CD14-positive monocyte (primary cell): Measurements from ENCODE around the gene CDH8. TPM values are rescaled to one million over a fixed set of nuclear protein-coding genes. Genes with fewer than 3 reads are reported as not detected.

Experiments
- DNase-seq, 3 donors: peaks; one replicate each; pipeline ENCODE4 v3.0.0-alpha.2; 2011 to 2022
- H2AFZ ChIP-seq: 2 replicates; pipeline ENCODE4 v1.6.0; 2012; ENCODE audit warnings: mild to moderate bottlenecking, low read depth, low read length, inconsistent platforms; ENCODE audit not compliant: insufficient read depth, poor library complexity, severe bottlenecking
- H3K27ac ChIP-seq, 2 donors: 1 replicate in 1 of 2; 2 replicates in 1 of 2; pipeline ENCODE4 v1.5.1; 2012 to 2013; ENCODE audit warnings: low read length in 2 of 2, control low read depth in 1 of 2, inconsistent platforms in 1 of 2, low read depth in 1 of 2, mild to moderate bottlenecking in 1 of 2
- H3K27me3 ChIP-seq, 2 donors: one replicate each; pipeline versions ENCODE4 v1.6.0 to v1.6.1; 2011 to 2013; ENCODE audit warnings: low read length in 2 of 2; ENCODE audit not compliant: control insufficient read depth in 2 of 2, insufficient read depth in 2 of 2
- H3K36me3 ChIP-seq, 2 donors: replicated peaks in 1 of 2; 1 replicate in 1 of 2; 2 replicates in 1 of 2; pipeline versions ENCODE4 v1.5.1 to v1.6.1; 2012 to 2013; ENCODE audit warnings: low read length in 2 of 2, control low read depth in 1 of 2, inconsistent platforms in 1 of 2, mild to moderate bottlenecking in 1 of 2; ENCODE audit not compliant: insufficient read depth in 2 of 2, control insufficient read depth in 1 of 2
- H3K4me1 ChIP-seq, 2 donors: 1 replicate in 1 of 2; 2 replicates in 1 of 2; pipeline versions ENCODE4 v1.5.1 to v1.6.1; 2012 to 2013; ENCODE audit warnings: low read length in 2 of 2, control low read depth in 1 of 2, inconsistent platforms in 1 of 2, mild to moderate bottlenecking in 1 of 2, moderate library complexity in 1 of 2; ENCODE audit not compliant: insufficient read depth in 2 of 2, control insufficient read depth in 1 of 2
- H3K4me2 ChIP-seq: replicated peaks from 2 replicates; pipeline ENCODE3; 2012; ENCODE audit warnings: low read length, moderate library complexity, mild to moderate bottlenecking; ENCODE audit not compliant: poor library complexity, severe bottlenecking; ENCODE audit errors: extremely low read depth
- H3K4me3 ChIP-seq, 3 experiments: fragments of 200-600 bp in 1 of 3; sonication (generic) in 1 of 3; replicated peaks in 1 of 3; 1 replicate in 2 of 3; 2 replicates in 1 of 3; pipeline ENCODE4 v1.5.1; 2011 to 2013; ENCODE audit warnings: low read length in 3 of 3, mild to moderate bottlenecking in 3 of 3, control low read depth in 2 of 3, low read depth in 2 of 3, inconsistent platforms in 1 of 3, moderate library complexity in 1 of 3
- H3K79me2 ChIP-seq: 2 replicates; pipeline ENCODE4 v1.6.0; 2012; ENCODE audit warnings: mild to moderate bottlenecking, control low read depth, inconsistent platforms, low read length, moderate library complexity; ENCODE audit not compliant: insufficient read depth
- H3K9ac ChIP-seq: 2 replicates; pipeline ENCODE4 v1.6.0; 2017; ENCODE audit warnings: low read length, mild to moderate bottlenecking; ENCODE audit not compliant: insufficient read depth, poor library complexity, severe bottlenecking
- H3K9me3 ChIP-seq, 2 donors: replicated peaks in 1 of 2; 1 replicate in 1 of 2; 2 replicates in 1 of 2; pipeline versions ENCODE4 v1.5.1 to v1.6.1; 2012 to 2013; ENCODE audit warnings: low read length in 2 of 2, control low read depth in 1 of 2; ENCODE audit not compliant: control insufficient read depth in 1 of 2, insufficient read depth in 1 of 2
- H4K20me1 ChIP-seq: 2 replicates; pipeline ENCODE4 v1.6.0; 2012; ENCODE audit warnings: mild to moderate bottlenecking, low read length, control low read depth, moderate library complexity; ENCODE audit not compliant: insufficient read depth
- H3K27ac Mint-ChIP-seq, 7 donors: one replicate each; pipeline ENCODE4 v1.8.0; 2020; ENCODE audit warnings: mild to moderate bottlenecking in 7 of 7, mixed read lengths in 7 of 7, moderate library complexity in 6 of 7, inconsistent platforms in 2 of 7
- H3K27me3 Mint-ChIP-seq, 3 donors: one replicate each; pipeline ENCODE4 v1.8.0; 2021 to 2022; ENCODE audit warnings: low read depth in 3 of 3, mild to moderate bottlenecking in 3 of 3, mixed read lengths in 3 of 3, moderate library complexity in 3 of 3, inconsistent platforms in 1 of 3
- H3K36me3 Mint-ChIP-seq, 2 donors: one replicate each; pipeline ENCODE4 v1.8.0; 2020; ENCODE audit warnings: mixed read lengths in 2 of 2, inconsistent platforms in 1 of 2, mild to moderate bottlenecking in 1 of 2
- H3K4me1 Mint-ChIP-seq: one replicate; pipeline ENCODE4 v1.8.0; 2020; ENCODE audit warnings: mild to moderate bottlenecking, mixed read lengths
- H3K4me3 Mint-ChIP-seq, 2 donors: one replicate each; pipeline ENCODE4 v1.8.0; 2020; ENCODE audit warnings: mild to moderate bottlenecking in 2 of 2, mixed read lengths in 2 of 2, moderate library complexity in 1 of 2
- H3K9me3 Mint-ChIP-seq, 7 donors: one replicate each; pipeline ENCODE4 v1.8.0; 2020 to 2022; ENCODE audit warnings: mixed read lengths in 7 of 7, mild to moderate bottlenecking in 6 of 7, moderate library complexity in 6 of 7, inconsistent platforms in 2 of 7
- CTCF ChIP-seq: fragments of 200-600 bp; IDR thresholded peaks from one replicate; pipeline ENCODE4 v1.8.0; 2022; ENCODE audit warnings: antibody characterized with exemption, mild to moderate bottlenecking
- WGBS: methylation state at CpG from one replicate; pipeline ENCODE4 v1.1.5; 2013; ENCODE audit warnings: missing lambda C conversion rate; ENCODE audit not compliant: insufficient coverage; 5-methylcytosine and 5-hydroxymethylcytosine counted together
- intact Hi-C, 2 donors: fragments of 100-400 bp; cut with micrococcal nuclease; formaldehyde crosslinking; loops; one replicate each; pipeline versions ENCODE4 v1.15.0 to v1.15.1; 2023
- polyA plus RNA-seq, 3 donors: library from polyadenylated mRNA; depleted of rRNA in 1 of 3; unstranded in 2 of 3; stranded (reverse) in 1 of 3; fragments of 300-500 nt in 2 of 3; fragments of >200 nt in 1 of 3; fragmentation: Illumina TruSeq in 2 of 3; gene quantifications; 1 replicate in 2 of 3; 2 replicates in 1 of 3; pipeline ENCODE4 v1.2.3, GENCODE V29; 2012 to 2021

Gene CDH8
- polyA plus RNA-seq, 3 donors: not detected

GRCh38 chr16:61987474-61988012 lies 48.7 kb downstream of the CDH8 start:
- Histone ChIP-seq H4K20me1 (no peaks in the 10 kb centered on the region), H3K4me2 (no peak overlapping the region), H3K9ac (no peak overlapping the region), H2AFZ (no peak overlapping the region), H3K9me3 (no peaks in the 10 kb centered on the region), H3K36me3 (no peaks in the 10 kb centered on the region), H3K27ac (no peak overlapping the region), H3K4me3 (no peak overlapping the region), H3K79me2 (no peaks in the 10 kb centered on the region), H3K27me3 (no peaks in the 10 kb centered on the region), H3K4me1 (no peaks in the 10 kb centered on the region)
- no peak for TF ChIP-seq CTCF
- H3K9me3 Mint-ChIP-seq: peaks cover 0 to 6% (median 4%) of the 10 kb centered on the region in 7 donors
- peaks cover 0 to 3% (median 0%) of the 10 kb centered on the region in 3 donors for H3K27me3 Mint-ChIP-seq
- intact Hi-C loops: no loop called here
- WGBS: no CpG with 5 or more reads among the region's 6 CpGs
- no peak overlapping the region for H3K27ac Mint-ChIP-seq
- no peak for DNase-seq
- no peaks in the 10 kb centered on the region for H3K36me3 Mint-ChIP-seq
- H3K4me3 Mint-ChIP-seq: no peak overlapping the region
- H3K4me1 Mint-ChIP-seq: no peaks in the 10 kb centered on the region

- Histone ChIP-seq H3K27ac (no peak overlapping the region), H3K79me2 (no peaks in the 10 kb centered on the region), H3K4me1 (no peaks in the 10 kb centered on the region), H2AFZ (no peak overlapping the region), H3K4me3 (no peak overlapping the region), H4K20me1 (no peaks in the 10 kb centered on the region), H3K27me3 (no peaks in the 10 kb centered on the region), H3K9me3 (no peaks in the 10 kb centered on the region), H3K4me2 (no peak overlapping the region), H3K9ac (no peak overlapping the region), H3K36me3 (no peaks in the 10 kb centered on the region)
- H3K27me3 Mint-ChIP-seq: peaks cover 0 to 1% (median 0%) of the 10 kb centered on the region in 3 donors
- no peaks in the 10 kb centered on the region for H3K36me3 Mint-ChIP-seq
- TF ChIP-seq CTCF: no peak
- intact Hi-C loops: no loop called here
- WGBS: no CpG with 5 or more reads among the region's 4 CpGs
- H3K4me3 Mint-ChIP-seq: no peak overlapping the region
- no peak for DNase-seq
- H3K4me1 Mint-ChIP-seq: no peaks in the 10 kb centered on the region
- peaks cover 2 to 8% (median 3%) of the 10 kb centered on the region in 7 donors for H3K9me3 Mint-ChIP-seq
- H3K27ac Mint-ChIP-seq: no peak overlapping the region
These were observed 67.2 kb downstream of the CDH8 start for GRCh38 chr16:61969077-61969382.
